PC-9 (cell line): ENCODE data around the gene C17orf75.

Experiments used
- EZH2 ChIP-seq: fragments of 200-600 bp; sonication (generic); IDR thresholded peaks from 2 replicates; pipeline ENCODE4 v1.8.0; 2017; ENCODE audit warnings: antibody characterized with exemption, low read depth
- TF ChIP-seq, protein P1 (sequence below): fragments of 200-600 bp; sonication (generic); conservative IDR thresholded peaks from 2 replicates; pipeline ENCODE4 v1.6.1; 2017; ENCODE audit warnings: mixed run types, antibody characterized with exemption, mild to moderate bottlenecking, moderate library complexity

GRCh38 chr17:32287804-32288511 is 54.0 kb downstream of the C17orf75 start:
- TF ChIP-seq, protein P1, sequence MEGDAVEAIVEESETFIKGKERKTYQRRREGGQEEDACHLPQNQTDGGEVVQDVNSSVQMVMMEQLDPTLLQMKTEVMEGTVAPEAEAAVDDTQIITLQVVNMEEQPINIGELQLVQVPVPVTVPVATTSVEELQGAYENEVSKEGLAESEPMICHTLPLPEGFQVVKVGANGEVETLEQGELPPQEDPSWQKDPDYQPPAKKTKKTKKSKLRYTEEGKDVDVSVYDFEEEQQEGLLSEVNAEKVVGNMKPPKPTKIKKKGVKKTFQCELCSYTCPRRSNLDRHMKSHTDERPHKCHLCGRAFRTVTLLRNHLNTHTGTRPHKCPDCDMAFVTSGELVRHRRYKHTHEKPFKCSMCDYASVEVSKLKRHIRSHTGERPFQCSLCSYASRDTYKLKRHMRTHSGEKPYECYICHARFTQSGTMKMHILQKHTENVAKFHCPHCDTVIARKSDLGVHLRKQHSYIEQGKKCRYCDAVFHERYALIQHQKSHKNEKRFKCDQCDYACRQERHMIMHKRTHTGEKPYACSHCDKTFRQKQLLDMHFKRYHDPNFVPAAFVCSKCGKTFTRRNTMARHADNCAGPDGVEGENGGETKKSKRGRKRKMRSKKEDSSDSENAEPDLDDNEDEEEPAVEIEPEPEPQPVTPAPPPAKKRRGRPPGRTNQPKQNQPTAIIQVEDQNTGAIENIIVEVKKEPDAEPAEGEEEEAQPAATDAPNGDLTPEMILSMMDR: no peak
- no peak for TF ChIP-seq EZH2
